Activated T-cell treated with anti-CD3 and anti-CD28 coated beads, Interleukin-2, amount 50 U/mL, for 1 hour (primary cell): ENCODE data around the gene C1orf105.
"Not testable (repeated sequence)": the region's sequence is repeated elsewhere in the genome, so short reads cannot be mapped to it uniquely, and the experiment has no call there.

Experiments
- DNase-seq: peaks from one replicate; pipeline ENCODE4 v3.0.0-alpha.2; 2020

C1orf105 gene

GRCh38 chr1:172420385-172420784, at the start of gene C1orf105:
Gene C1orf105 (plus strand): TSS chr1:172420685. CDS start chr1:172420886, 201 bp downstream.
- DNase-seq, result no peak

- not testable (repeated sequence) for DNase-seq
Measured at GRCh38 chr1:172371646-172372045, 48.8 kb upstream of the C1orf105 start.

GRCh38 chr1:172373864-172374263, 46.6 kb upstream of the C1orf105 start:
- no peak for DNase-seq

- DNase-seq, result no peak
Measured at GRCh38 chr1:172375211-172375631, 45.3 kb upstream of the C1orf105 start.

- DNase-seq, result no peak
Measured at GRCh38 chr1:172376431-172376830, 44.1 kb upstream of the C1orf105 start.

GRCh38 chr1:172377565-172377964, 42.9 kb upstream of the C1orf105 start:
- DNase-seq, result no peak

- DNase-seq, result no peak
Measured at GRCh38 chr1:172378109-172378760, 42.2 kb upstream of the C1orf105 start.

GRCh38 chr1:172380441-172381244, 39.8 kb upstream of the C1orf105 start:
- no peak for DNase-seq

GRCh38 chr1:172381946-172382345, 38.5 kb upstream of the C1orf105 start:
- no peak for DNase-seq

- no peak for DNase-seq
Measured at GRCh38 chr1:172382406-172382805, 38.1 kb upstream of the C1orf105 start.

GRCh38 chr1:172382990-172383389, 37.5 kb upstream of the C1orf105 start:
- no peak for DNase-seq

GRCh38 chr1:172383536-172383935, 36.9 kb upstream of the C1orf105 start:
- DNase-seq, result no peak

GRCh38 chr1:172384656-172385055, 35.8 kb upstream of the C1orf105 start:
- no peak for DNase-seq

GRCh38 chr1:172386046-172386445, 34.4 kb upstream of the C1orf105 start:
- DNase-seq, result no peak

- no peak for DNase-seq
Measured at GRCh38 chr1:172388490-172388889, 32.0 kb upstream of the C1orf105 start.

GRCh38 chr1:172390301-172390682, 30.2 kb upstream of the C1orf105 start:
- DNase-seq, result no peak

- DNase-seq, result no peak
Measured at GRCh38 chr1:172390683-172391551, 29.6 kb upstream of the C1orf105 start.

- DNase-seq, result no peak
Measured at GRCh38 chr1:172391976-172392375, 28.5 kb upstream of the C1orf105 start.

GRCh38 chr1:172393354-172393753, 27.1 kb upstream of the C1orf105 start:
- DNase-seq, result no peak

GRCh38 chr1:172394141-172394751, 26.2 kb upstream of the C1orf105 start:
- DNase-seq, result peak; percentile 43

- no peak for DNase-seq
Measured at GRCh38 chr1:172394811-172395210, 25.7 kb upstream of the C1orf105 start.

GRCh38 chr1:172395576-172395975, 24.9 kb upstream of the C1orf105 start:
- DNase-seq, result no peak

GRCh38 chr1:172397221-172397620, 23.3 kb upstream of the C1orf105 start:
- DNase-seq, result no peak
